ENCODE data around the gene GAL3ST2.

GAL3ST2 gene

DNA sequence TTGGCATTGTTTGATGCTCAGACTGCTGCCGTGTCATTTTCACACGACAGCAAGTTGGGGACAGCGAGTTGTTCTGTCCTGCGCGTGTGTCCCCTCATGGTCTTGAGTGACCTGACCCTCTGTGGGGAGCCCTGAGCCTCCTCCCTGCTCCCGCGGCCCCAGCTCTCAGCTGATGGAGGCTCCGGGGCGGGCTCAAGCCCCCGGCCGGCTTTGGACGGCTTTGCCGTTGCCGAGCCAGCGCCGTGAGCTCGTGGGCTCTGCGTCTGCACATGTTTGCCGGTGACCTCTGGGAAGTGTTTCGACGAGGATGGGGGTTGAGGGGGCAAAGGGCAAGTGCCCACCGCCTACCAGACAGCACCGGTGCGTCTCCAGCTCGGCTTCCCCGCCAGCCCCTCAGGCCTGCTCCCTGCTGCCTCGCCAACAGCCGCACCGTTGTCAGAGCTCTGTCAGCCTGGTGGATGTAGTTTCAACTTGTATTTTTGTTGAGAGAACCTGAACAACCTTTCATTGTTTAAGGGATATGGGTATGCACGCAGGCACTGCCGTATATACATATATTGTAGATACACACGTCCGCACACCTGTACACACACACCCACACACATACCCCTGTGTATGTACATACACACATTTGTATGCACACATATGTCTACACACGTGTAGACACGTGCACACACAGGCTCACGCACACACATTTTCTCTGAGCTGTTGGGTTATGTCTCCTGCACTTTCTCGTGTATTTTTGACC, 68.4 kb downstream of the GAL3ST2 start:
- no peak for DNase-seq (ENCODE audit: low read depth in 2 of 2)

DNA sequence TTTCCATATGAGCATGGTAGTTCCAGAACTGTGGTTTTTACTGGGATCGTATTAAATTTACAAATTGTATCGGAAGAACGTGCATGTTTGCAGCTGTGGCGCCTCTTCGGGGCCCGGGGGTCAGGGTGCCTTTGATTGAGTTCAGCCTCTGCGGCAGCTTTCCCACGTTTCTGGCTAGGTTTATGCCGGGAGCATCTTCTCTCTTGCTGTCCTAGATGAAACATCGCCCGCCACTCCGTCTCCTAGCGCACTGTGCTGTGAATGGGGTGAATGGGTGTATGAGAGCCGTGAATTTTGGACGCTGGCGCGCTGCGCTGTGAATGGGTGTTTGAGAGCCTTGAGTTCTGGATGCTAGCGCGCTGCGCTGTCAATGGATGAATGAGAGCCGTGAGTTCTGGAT, 69.8 kb downstream of the GAL3ST2 start:
- no peak for DNase-seq (ENCODE audit: low read depth in 2 of 2)

DNA sequence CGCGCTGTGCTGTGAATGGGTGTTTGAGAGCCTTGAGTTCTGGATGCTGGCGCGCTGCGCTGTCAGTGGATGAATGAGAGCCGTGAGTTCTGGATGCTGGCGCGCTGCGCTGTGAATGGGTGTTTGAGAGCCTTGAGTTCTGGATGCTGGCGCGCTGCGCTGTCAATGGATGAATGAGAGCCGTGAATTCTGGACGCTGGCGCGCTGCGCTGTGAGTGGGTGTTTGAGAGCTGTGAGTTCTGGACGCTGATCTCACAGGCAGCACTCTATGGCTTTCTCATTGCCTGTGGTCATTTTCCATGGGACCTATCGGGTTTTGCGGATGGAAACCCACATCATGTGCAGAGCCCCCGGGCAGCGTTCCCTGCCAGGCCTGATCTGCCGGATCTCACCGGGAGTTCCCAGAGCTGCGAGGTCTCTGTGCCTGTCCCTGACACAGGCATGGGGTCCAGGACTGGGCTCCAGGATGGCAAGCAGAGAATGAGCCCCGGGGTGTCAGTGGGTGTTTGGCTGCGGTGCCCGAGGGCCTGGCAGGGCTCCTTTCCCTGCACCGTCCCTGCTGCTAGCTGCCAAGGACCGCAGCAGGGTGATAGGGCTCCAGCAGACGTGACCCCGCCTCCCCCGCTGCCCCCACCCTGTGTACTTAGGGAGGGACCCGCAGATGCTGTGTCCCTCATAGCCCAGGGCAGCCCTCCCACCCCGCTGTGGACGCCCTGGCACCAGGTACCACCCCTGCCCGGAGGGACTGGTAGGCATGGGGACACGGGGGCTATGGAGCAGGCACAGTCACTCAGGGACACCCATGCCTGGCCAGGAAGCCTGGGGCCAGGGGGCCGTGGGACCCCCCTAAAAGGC, 72.4 kb downstream of the GAL3ST2 start:
- DNase-seq (ENCODE audit: low read depth in 2 of 2) = no peak

DNA sequence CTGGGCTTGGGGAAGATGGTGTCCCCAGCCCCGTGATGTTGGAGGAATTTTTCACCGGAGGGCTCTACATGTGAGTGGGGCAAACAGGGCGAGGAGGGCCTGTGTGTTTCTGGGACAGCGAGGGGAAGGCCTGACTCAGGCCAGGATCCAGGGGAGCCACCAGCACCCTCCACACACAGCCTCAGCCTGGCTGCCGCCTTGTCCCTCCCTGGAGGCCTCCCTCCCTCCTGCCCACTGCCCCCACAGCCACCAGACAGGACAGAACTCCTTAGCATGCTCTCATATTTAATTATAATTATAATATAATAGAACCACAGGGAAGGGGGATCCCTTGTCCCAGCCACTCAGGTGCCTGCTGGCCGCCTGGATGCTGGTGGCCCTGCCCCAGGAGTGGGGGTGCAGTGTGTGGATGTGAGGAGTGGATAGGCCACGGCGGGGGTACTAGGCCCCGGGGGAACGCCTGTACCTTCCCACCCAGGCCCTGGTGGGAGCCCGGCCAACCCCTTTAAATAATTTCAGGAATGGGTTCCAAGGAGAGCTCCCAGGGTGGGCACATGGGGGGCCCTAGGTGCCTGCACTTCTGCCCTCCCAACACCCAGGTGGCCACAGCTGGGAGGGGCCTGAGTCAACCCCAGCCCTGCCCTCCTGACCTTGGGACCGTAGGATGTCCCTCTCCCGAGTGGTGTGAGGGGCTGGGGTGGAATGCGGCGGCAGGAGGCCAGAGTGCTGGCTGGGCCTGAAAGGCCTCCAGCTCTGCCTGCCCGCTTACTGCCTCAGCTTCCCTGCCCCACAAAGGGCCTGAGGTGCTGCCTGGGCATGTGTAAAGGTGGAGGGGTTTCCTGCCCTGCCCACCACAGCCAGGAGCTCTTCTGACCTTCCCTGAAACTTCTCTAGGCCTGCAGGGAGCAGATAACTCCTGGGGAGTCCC, 73.3 kb downstream of the GAL3ST2 start:
- no peak for DNase-seq (ENCODE audit: low read depth in 2 of 2)

GRCh38 chr2:241850544-241851324, 74.1 kb downstream of the GAL3ST2 start:
- DNase-seq (ENCODE audit: low read depth in 2 of 2) = no peak

DNA sequence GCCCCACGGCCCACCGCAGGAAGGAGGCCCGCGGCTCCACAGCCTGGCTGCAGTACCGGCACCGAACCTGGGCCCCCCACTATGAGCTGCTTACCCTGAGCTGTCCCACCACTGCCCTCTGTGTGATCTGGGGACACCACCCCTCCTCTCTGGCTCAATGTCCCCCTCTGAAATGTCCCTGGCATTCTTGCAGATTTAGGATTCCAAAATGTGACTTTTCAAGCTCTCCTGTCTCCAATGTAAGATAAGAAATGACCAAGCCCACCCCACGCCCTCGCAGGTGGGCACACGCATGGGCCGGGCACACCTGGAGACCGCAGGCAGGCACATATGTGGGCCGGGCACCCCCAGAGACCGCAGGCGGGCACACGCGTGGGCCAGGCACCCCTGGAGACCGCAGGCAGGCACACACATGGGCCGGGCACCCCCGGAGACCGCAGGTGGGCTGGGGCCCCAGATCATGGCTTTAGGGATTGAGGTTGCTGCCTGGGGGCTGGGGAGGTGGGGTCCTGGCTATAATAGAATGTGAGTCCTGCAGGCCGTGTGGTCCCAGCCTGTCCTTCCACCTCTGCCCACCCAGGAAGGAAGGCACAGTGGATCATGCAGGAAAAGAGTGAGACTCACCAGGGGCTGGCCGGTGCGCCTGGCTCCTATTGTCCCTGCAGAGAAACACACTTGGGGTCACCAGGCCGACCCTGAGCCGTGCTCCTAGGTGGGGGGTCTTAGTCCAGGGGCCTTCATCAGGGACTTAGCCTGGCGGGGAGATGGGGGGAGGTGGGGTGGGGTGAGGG, 74.9 kb downstream of the GAL3ST2 start:
- no peak for DNase-seq (ENCODE audit: low read depth in 2 of 2)

DNA sequence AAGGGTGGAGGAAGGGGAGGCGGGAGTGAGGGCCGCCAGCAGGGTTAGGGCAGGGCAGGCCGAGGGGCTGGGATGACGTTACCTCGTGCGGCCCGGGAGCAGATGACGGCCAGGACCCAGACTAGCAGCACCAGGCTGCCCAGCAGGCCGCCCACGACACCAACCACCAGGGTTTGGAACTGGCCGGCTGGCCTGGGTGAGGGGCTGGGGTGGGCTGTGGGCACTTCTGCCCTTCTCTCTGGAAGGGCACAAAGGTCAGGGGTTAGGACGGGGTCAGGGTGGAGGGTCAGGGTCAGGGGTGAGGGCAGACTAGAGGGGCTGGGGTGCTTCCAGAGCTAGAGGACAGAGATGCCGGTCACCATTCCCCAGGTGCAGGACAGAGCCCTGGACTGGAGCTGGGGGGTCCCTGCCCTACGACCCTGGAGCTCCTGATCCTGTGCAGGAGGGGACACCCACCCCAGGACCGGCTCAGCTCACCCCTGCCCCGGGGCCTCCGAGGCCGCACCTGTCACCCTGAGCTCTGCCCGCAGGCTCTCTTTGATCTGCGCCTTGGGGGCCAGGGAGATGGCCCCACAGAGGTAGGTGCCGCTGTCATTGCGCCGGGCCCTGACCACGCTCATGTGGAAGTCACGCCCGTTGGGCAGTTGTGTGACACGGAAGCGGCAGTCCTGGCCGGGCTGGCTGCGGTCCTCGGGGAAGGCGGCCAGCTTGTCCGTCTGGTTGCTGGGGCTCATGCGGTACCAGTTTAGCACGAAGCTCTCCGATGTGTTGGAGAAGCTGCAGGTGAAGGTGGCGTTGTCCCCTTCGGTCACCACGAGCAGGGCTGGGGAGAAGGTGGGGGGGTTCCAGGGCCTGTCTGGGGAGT, 75.7 kb downstream of the GAL3ST2 start:
- no peak for DNase-seq (ENCODE audit: low read depth in 2 of 2)

- DNase-seq (ENCODE audit: low read depth in 2 of 2) = no peak
Measured at GRCh38 chr2:241852981-241853631, 76.5 kb downstream of the GAL3ST2 start.

Data from stimulated activated CD8-positive, alpha-beta memory T cell treated with anti-CD3 and anti-CD28 coated beads, Interleukin-15, amount 100 ng/mL, for 48 hours (primary cell).